UCSD-AML1 (cell line): ENCODE measurements around the gene C3orf20.

Source experiments
- DNase-seq: peaks from one replicate; lab custom pipeline; 2025; ENCODE audit not compliant: unreplicated experiment; lab: John Stamatoyannopoulos, UW

C3orf20 gene

GRCh38 chr3:14698601-14699244, 23.8 kb downstream of the C3orf20 start:
- no peak for DNase-seq

- DNase-seq = no peak
Measured at GRCh38 chr3:14699643-14700042, 24.7 kb downstream of the C3orf20 start.

- no peak for DNase-seq
Measured at GRCh38 chr3:14700891-14701290, 25.9 kb downstream of the C3orf20 start.

GRCh38 chr3:14701676-14702075, 26.7 kb downstream of the C3orf20 start:
- no peak for DNase-seq

GRCh38 chr3:14703128-14703750, 28.3 kb downstream of the C3orf20 start:
- no peak for DNase-seq

- no peak for DNase-seq
Measured at GRCh38 chr3:14703791-14704190, 28.9 kb downstream of the C3orf20 start.

- DNase-seq = no peak
Measured at GRCh38 chr3:14706096-14706495, 31.2 kb downstream of the C3orf20 start.

GRCh38 chr3:14716591-14716990, 41.6 kb downstream of the C3orf20 start:
- DNase-seq = no peak

GRCh38 chr3:14717307-14717706, 42.4 kb downstream of the C3orf20 start:
- DNase-seq = no peak

GRCh38 chr3:14718539-14718938, 43.6 kb downstream of the C3orf20 start:
- DNase-seq = no peak

- DNase-seq = no peak
Measured at GRCh38 chr3:14719006-14719405, 44.1 kb downstream of the C3orf20 start.

GRCh38 chr3:14721126-14721864, 46.4 kb downstream of the C3orf20 start:
- DNase-seq = no peak

GRCh38 chr3:14725013-14725412, 50.1 kb downstream of the C3orf20 start:
- no peak for DNase-seq

- DNase-seq = no peak
Measured at GRCh38 chr3:14725564-14726440, 50.9 kb downstream of the C3orf20 start.

- DNase-seq = no peak
Measured at GRCh38 chr3:14726441-14726780, 51.5 kb downstream of the C3orf20 start.

- no peak for DNase-seq
Measured at GRCh38 chr3:14728113-14728512, 53.2 kb downstream of the C3orf20 start.

GRCh38 chr3:14730703-14731382, 55.9 kb downstream of the C3orf20 start:
- no peak for DNase-seq

GRCh38 chr3:14740983-14741382, 66.0 kb downstream of the C3orf20 start:
- DNase-seq = no peak

- no peak for DNase-seq
Measured at GRCh38 chr3:14741510-14741909, 66.6 kb downstream of the C3orf20 start.

GRCh38 chr3:14744556-14744955, 69.6 kb downstream of the C3orf20 start:
- no peak for DNase-seq

GRCh38 chr3:14750650-14751049, 75.7 kb downstream of the C3orf20 start:
- no peak for DNase-seq
